ENCODE data around the gene DLG1.

DNA sequence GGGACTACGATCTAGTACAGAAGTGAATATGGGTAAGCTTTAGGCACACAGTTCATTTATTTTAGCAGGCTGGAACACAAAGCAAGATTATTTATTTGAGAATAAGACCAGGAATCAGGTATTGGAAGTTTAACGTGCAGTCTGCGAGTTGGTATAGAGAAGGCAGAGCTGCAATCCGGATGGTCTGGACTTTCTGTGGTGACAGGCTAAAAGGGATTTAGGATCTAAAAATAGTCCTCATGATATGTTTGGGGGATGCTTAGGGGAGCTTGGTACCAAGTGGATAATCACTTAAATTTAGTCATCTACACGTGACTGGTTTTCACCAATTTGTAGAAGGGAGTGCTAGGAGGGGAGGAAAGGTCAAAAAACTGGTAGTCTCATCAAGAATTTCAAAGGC is 119.4 kb downstream of the DLG1 start:
- TF ChIP-seq, protein P1, sequence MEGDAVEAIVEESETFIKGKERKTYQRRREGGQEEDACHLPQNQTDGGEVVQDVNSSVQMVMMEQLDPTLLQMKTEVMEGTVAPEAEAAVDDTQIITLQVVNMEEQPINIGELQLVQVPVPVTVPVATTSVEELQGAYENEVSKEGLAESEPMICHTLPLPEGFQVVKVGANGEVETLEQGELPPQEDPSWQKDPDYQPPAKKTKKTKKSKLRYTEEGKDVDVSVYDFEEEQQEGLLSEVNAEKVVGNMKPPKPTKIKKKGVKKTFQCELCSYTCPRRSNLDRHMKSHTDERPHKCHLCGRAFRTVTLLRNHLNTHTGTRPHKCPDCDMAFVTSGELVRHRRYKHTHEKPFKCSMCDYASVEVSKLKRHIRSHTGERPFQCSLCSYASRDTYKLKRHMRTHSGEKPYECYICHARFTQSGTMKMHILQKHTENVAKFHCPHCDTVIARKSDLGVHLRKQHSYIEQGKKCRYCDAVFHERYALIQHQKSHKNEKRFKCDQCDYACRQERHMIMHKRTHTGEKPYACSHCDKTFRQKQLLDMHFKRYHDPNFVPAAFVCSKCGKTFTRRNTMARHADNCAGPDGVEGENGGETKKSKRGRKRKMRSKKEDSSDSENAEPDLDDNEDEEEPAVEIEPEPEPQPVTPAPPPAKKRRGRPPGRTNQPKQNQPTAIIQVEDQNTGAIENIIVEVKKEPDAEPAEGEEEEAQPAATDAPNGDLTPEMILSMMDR (IDR thresholded peaks at IDR 0.05), result no peak
- TF ChIP-seq POLR2A (IDR thresholded peaks at IDR 0.05), result no peak
